GM12801 (cell line): ENCODE results near the gene FKBP2.

Experiments
- CTCF ChIP-seq: IDR thresholded peaks from one replicate; pipeline ENCODE4 v1.5.1; 2011; ENCODE audit warnings: control low read depth; ENCODE audit not compliant: insufficient read length; ENCODE audit errors: extremely low read depth

FKBP2 gene

GRCh38 chr11:64225608-64226506 is 15.0 kb upstream of the FKBP2 start, which contains the start of the genes NUDT22 and TRPT1:
Gene NUDT22 (plus strand): TSS chr11:64226274. CDS start chr11:64226653, 379 bp downstream.
Gene TRPT1 (minus strand): TSS chr11:64226186. CDS start chr11:64225860, 326 bp downstream.
- no peak for TF ChIP-seq CTCF

GRCh38 chr11:64226507-64227051 is 14.3 kb upstream of the FKBP2 start:
- no peak for TF ChIP-seq CTCF

- TF ChIP-seq CTCF, result no peak
Observed at GRCh38 chr11:64227405-64227956, 13.4 kb upstream of the FKBP2 start.

GRCh38 chr11:64229090-64229743 is 11.7 kb upstream of the FKBP2 start:
- no peak for TF ChIP-seq CTCF

- TF ChIP-seq CTCF, result no peak
Observed at GRCh38 chr11:64229744-64230170, 11.1 kb upstream of the FKBP2 start.

- no peak for TF ChIP-seq CTCF
Observed at GRCh38 chr11:64230171-64230984, 10.5 kb upstream of the FKBP2 start, which contains the start of gene DNAJC4. Gene DNAJC4 (plus strand): TSS chr11:64230548. CDS start chr11:64230855, 307 bp downstream.
